Activated naive CD4-positive, alpha-beta T cell (primary cell): ENCODE results near the gene INPP5A.

ENCODE experiments used
- DNase-seq, 4 experiments: peaks; one replicate each; lab custom pipeline; 2025; lab: John Stamatoyannopoulos, UW

Gene INPP5A

DNA sequence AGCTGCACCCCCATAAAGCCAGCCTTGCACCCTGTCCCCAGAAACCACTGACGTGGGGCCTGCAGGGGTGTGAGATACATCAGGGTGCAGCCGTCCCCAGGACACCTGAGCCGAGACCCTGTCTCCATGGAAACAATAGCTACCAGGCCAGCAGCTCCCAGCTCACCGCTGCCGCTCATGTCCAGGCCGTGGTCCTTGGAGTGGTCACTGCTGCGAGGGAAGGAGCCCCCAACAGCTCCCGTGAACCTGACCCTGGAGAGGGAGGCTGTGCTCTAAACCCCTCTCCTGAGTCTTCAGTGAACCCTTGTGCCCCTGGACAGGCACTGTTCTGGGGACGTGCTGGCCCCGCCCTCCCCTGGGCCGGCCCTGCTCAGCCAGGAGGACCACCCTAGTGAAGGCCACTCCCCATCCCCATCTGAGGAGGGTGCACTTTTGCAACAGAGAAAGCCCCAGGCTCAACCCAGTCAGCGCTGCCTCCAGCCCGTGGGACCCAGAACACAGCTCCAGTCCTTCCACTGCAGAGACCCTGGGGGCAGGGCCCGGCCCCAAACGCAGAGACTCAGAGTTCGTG is 19.6 kb upstream of the INPP5A start:
- no peak for DNase-seq

GRCh38 chr10:132518572-132519381 is 18.8 kb upstream of the INPP5A start:
- no peak for DNase-seq

DNA sequence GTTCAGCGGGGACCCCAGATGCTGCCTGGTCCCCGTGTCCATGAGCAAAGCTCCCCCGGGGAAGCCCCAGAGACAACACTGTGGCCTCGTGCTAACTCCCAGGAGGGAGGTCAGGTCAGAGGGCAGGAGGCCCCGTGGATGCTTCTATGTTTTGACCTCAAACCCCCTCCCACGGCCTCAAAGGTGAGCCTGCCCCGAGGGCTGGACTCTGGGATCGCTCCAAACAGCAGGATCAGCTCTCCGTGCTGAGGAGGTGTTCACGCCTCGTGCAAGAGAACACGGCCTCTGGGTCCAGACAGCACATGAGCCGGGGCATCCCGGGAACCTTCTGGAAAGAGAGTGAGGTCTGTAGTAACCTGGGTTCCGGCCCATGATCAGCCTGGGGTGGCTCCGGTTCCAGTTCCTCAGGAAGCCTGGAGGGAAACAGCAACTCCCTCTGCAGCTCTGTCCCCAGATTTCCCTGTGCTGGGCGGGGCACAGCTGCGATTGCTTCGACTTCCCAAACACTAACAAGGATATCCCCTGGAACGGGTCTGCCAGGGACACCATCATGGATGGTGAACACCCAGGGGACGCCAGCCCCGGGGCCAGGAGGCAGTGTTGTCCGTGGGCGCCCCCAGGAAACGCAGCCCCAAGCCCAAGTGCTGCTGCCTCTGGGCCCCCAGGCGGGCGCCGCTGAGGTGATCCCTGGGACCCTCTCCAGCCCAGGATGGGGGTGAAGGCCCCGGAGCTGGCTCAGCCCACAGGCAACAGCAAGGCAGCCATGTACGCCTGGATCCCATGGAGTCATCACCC is 18.0 kb upstream of the INPP5A start:
- no peak for DNase-seq

- no peak for DNase-seq
Observed at GRCh38 chr10:132520177-132520811, 17.3 kb upstream of the INPP5A start.

DNA sequence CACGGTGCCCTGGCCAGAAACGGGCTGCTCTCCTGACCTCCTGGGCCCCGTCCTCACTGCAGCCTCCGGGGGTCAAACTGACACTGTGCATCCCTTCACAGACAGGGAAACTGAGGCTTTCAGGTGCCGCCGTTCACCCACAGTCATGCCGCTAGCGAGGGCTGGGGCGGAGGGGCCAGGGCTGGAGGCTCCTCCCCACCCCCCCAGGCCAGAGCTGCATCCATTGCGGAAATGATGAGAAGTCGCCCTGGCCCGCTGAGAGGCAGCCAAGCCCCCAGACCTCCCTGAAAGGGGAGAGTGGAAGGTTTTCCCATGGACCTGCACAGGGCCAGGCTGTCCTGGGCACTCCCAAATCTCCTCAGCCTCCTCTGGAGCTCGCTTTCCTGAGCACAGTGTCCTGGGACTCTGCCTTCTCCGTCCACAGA is 16.5 kb upstream of the INPP5A start:
- DNase-seq, result no peak

DNA sequence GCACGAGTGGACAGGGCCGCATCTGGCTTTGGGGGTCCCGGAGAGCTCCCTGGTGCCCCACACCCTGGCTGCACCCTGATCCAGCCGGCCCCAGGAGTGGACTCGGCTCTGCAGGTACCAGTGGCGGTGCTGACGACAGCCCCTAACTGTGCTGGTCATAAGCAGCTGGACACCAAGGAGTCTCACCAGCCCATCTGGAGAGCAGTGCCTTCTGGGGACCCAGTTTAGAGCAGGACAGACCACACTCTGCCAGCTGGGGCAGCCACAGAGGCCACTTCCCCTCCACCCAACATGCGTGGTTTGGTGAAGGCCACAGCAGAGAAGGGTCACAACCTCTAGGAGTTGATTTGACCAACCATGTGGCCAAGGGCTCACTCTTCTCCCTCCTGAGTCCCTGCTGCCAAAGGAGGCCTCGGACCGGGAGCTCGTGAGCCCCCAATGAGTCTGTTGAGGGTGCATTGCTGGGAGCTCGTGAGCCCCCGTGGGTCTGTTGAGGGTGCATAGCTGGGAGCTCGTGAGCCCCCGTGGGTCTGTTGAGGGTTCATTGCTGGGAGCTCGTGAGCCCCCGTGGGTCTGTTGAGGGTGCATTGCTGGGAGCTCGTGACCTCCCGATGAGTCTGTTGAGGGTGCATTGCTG is 16.0 kb upstream of the INPP5A start:
- no peak for DNase-seq

- DNase-seq, result no peak
Observed at GRCh38 chr10:132522521-132523411, 14.8 kb upstream of the INPP5A start.

GRCh38 chr10:132523561-132524442 is 13.8 kb upstream of the INPP5A start:
- no peak for DNase-seq

GRCh38 chr10:132524443-132525285 is 12.9 kb upstream of the INPP5A start:
- DNase-seq, result no peak

- no peak for DNase-seq
Observed at GRCh38 chr10:132526676-132527075, 10.9 kb upstream of the INPP5A start.

- DNase-seq, result no peak
Observed at GRCh38 chr10:132527339-132528063, 10.1 kb upstream of the INPP5A start.

DNA sequence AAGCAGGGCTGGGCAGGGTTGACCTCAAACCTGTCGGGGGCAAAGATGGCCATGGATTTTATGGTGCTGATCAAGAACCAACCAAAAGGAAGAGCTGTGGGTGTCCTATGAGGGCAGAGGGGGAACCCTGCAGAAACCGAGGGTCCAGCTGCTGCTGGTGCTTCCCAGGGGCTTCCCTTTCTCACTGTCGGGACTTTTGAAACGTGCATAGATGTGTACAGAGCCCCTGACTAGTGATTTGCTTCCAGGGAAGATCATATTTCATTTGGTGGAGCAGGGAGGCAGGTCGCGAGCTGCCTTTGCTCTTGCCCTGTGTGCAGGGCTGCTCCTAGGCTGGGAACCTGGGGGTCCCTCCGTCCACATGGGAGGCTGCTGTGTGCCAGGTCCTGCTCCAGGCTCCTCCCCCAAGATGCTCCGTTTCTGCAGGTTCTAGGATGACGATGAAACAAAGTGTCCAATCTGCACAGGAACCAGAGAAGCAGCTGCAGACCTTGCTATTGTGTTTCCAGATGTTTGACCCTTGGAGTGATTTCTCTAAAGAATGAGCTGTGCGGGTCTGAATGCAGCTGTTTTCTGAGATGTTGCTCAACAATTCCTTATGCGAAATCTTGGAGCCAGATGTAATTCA is 9.4 kb upstream of the INPP5A start:
- no peak for DNase-seq

- DNase-seq, result no peak
Observed at GRCh38 chr10:132532179-132532578, 5.4 kb upstream of the INPP5A start.

- DNase-seq, result no peak
Observed at GRCh38 chr10:132532749-132533560, 4.6 kb upstream of the INPP5A start.

- no peak for DNase-seq
Observed at GRCh38 chr10:132533571-132534260, 3.9 kb upstream of the INPP5A start.

DNA sequence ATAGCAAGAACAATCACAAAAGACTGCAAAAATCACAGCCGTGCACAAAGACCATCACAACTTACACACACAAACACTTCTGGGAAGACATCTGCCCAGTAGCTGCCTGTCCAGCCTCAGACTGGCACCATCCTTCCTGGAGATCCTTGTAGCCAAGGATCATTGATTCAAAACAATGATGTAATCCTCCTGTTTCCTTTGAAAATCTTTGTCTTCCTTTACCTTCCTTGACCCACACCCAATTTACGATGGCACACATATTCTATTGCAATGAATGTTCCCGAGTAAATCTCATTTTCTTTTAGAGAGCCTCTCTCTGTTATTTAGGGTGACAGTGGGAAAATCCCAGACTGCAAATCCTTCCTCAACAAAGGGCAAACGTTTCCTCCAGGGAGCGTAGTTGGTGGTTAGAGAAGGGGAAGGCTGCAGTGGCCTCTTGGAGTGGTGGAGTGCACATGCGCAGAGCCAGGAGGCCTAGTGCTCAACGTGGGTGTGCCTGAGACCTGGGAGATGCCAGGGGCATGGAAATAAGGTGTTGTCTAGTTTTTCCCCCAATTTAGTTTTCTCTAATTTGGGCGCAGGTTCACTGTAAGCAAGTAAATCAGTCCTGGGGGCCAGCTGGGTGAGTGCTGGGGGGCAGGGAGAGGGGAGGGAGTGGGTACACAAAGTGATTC is 3.1 kb upstream of the INPP5A start:
- no peak for DNase-seq
